GM18907 (cell line): ENCODE results near the gene OSBPL7.

Source experiments
- ATAC-seq: cut with Tn5 transposase; IDR thresholded peaks from one replicate; pipeline ENCODE4 v1.9.1; 2021; ENCODE audit warnings: mild to moderate bottlenecking, moderate library complexity; ENCODE audit not compliant: unreplicated experiment

Gene OSBPL7

GRCh38 chr17:47821424-47822391 is at the start of gene OSBPL7:
Gene OSBPL7 (minus strand): TSS chr17:47821794. CDS start chr17:47820278, 1,516 bp downstream.
- peak; percentile 82 for ATAC-seq

DNA sequence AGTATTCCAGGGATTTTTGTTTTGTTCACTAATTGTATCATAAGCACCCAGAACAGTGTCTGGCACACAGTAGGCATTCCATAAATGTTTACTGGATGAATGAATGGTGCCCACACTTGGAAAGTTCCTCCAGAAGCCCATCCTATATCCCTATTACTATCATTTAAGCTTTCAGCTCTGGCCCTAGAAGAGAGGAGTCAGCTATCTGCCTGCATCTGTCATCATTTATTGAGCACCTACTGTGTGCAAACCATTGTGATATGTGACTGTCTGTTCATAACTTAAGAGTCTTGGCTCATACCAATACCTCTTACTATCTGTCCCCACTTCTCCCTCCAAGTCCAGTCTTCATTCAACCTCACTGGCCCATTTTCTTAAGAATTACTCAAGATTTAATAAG is 49.5 kb upstream of the OSBPL7 start:
- no peak for ATAC-seq

DNA sequence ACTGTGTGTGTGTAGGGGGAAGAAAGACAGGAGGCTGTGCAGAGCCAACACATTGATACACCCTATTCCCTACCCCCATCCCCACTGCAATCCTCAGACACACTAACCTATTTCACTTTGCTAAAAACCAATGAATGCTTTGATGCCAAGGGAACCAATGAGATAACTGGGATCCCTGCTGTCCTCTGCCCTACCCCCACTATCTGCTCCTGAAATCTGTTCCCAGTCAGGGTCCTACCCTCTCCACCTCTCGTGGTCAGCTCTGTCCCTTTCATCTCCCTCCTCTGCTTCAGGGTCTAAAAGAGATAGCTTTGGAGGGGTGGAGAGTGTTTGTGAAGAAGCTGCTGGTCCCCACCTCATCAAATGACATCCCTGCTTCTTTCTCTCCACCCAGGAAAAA is 48.5 kb upstream of the OSBPL7 start:
- no peak for ATAC-seq

- no peak for ATAC-seq
Measured at GRCh38 chr17:47869114-47869513, 47.5 kb upstream of the OSBPL7 start.

- no peak for ATAC-seq
Measured at GRCh38 chr17:47867813-47868533, 46.4 kb upstream of the OSBPL7 start.

DNA sequence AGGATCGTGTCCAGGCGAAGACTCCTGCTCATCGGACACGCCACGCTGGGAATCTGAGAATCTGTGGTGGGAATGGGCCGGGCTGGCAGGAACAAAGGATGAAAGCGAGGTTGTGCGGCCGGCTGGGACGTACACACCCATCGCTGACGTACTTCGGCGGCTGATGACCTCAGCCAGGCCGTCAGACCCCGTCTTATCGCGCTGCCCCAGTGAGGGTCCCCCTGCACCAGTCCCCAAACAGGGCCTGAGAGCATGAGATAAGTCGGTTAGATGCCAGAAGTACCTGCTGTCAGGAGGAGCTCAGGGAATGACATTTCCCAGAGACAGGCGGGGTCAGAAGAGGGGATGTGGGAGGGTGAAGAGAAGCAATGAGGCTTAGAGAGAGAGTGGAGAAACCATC is 45.3 kb upstream of the OSBPL7 start:
- no peak for ATAC-seq

- no peak for ATAC-seq
Measured at GRCh38 chr17:47864791-47865216, 43.2 kb upstream of the OSBPL7 start.

- no peak for ATAC-seq
Measured at GRCh38 chr17:47862621-47863440, 41.2 kb upstream of the OSBPL7 start.

GRCh38 chr17:47860386-47860785 is 38.8 kb upstream of the OSBPL7 start:
- ATAC-seq: no peak

GRCh38 chr17:47857551-47858455 is 36.2 kb upstream of the OSBPL7 start:
- no peak for ATAC-seq

DNA sequence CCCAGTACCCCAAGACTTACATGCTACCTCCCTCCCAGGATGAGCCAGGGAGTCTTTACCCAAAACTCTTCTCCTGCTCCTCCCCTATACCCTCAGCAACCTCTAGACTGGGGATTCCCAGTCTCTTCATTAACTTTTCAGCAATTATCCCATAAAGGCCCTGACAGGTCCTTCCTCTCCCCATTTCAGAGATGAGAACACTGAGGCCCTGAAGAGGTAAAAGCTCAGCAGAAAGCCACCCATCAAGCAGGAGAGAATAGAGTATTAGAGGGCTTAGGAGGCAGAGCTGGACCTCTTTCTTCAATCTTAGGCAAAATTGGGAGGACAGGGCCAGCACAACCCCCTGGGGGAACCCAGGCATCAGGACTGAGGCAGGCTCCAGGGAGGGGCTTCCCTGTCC is 35.2 kb upstream of the OSBPL7 start:
- no peak for ATAC-seq

GRCh38 chr17:47855737-47856136 is 34.1 kb upstream of the OSBPL7 start:
- no peak for ATAC-seq

DNA sequence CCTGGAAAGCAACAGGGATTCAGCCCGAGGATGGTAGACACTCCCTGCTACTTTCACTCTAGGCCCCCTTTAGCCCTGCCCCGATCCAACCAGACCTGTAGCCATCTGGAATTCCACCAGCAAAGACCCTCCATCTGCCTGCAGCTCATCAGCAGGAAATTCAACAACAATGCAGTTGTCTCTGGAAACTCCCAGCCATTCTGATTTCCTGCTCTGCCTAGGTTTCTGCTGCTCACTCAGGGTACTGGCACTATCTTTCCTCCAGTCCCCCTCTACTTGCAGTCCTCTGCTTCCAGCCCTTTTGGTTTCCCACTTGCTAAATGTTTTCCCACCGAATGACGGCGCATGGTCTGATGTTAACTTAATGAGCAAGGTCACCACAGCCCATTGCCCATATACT is 32.0 kb upstream of the OSBPL7 start:
- no peak for ATAC-seq

DNA sequence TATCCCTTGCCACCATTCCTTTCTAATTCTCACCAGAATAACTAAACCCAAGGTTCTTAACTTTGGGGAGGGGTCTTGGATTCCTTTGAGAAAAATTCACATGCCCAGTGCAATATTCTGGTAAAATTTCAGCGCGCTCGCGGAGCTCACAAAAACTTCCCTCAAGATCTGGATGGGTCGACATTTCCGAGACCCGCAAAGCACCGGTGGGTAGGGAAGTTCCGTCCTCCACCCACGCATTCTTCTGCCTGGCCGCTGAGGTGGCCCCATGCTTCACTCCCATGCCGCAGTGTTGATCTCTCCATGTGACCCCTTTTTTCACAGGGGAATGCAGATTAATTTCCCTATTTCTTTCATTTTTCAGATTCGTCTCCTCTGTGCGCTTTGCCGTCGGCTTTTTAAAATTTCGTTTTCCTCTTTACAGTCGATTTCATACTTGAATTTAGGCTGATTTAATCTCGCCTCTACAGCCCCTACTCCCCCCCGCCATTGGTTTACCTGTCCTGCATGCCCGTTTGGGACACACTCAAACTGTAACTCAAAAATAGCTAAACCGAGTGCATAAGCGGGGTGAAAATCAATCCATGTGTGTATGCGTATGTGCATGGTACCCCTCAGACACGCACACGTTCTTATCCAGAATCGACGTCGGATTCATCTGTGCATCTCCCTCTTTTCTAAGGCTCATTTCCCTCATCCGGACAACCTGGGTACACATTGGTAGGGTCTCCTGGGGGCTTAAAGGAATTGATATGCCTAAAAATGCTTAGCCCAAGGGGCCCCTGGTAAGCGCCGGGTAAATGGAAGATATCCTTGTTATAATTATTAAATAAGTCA is 30.7 kb upstream of the OSBPL7 start:
- ATAC-seq: no peak

DNA sequence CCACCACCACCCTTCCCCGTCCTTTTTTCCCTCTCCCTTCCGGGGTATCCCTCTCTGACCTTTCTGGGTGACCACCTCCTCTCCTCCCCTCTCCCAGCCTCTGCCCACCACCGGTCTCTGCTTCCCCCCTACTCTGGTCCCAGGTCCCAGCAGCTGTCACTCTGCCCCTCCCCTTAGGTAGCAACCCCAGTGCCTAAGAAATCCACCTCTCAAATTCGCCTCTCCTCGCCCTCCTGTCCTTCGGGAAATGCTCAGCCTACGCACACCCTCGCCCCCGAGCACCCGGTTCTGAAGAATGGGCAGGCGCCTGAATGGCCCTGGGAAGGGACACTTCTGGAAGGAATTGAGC is 30.1 kb upstream of the OSBPL7 start:
- no peak for ATAC-seq

DNA sequence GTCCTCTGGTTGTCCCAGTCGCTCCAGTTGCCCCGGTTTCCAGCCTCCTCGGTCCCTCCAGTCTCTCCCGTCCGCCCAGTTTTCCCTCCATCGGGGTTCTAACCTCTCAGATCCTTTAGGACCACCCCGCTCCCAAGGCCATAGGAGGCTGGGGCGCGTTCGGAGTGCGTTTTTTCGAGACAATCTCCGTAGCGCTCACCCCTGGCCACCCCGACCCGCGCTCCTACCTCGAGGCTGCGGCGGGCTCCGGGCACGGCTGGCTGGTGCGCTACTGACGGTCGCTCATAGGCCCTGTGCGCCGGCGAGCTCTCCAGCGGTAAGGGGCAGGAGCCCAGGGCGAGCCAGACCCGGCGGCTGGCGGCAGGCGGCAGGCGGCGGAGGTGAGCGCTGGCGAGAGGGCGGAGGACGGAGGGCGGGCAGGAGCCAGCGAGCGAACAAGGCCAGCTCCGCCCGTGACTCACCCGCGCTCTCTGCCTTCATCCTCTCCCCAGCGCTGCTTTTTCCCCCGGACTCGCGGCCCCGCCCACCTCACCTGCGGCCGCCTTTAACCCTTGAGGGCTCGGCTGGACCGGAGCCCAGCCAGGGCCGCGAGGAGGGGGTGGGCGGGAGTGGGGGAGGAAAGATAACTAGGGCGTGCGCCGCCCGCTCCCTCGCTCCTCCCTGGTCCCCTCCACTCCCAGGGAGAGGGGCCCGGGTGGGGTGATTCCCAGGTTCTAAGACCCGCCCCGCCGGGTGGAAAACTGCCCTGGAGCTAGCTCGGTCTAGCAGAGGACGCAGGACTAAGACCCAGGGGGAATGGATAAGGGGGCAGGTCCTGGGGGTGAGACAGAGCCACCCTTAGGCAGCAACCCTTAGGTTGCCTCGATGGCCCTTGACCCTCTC is 29.3 kb upstream of the OSBPL7 start, which contains the start of gene SP6:
TSS of gene SP6 (minus strand) at position 472 of the 882 bp plus-strand sequence. CDS start 2,734 bp downstream, outside the sequence.
- ATAC-seq: no peak

- no peak for ATAC-seq
Measured at GRCh38 chr17:47850373-47850691, 28.7 kb upstream of the OSBPL7 start.

GRCh38 chr17:47848198-47848513 is 26.6 kb upstream of the OSBPL7 start:
- no peak for ATAC-seq
